Left renal pelvis (tissue), 4 donors: ENCODE results near the gene IPO7. TPM values are rescaled to one million over a fixed set of nuclear protein-coding genes. Genes with fewer than 3 reads are reported as not detected.
A peak's percentile ranks its signal among the peaks of the same experiment; 100 is the strongest.
"Not testable (repeated sequence)": the region's sequence is repeated elsewhere in the genome, so short reads cannot be mapped to it uniquely, and the experiment has no call there.

ENCODE experiments used
- DNase-seq, 4 donors: peaks; one replicate each; pipeline ENCODE4 v3.0.0-alpha.2; 2013; ENCODE audit warnings: low read depth in 4 of 4, low spot score in 3 of 4
- polyA plus RNA-seq, 4 donors: library from polyadenylated mRNA; unstranded; fragments of 120-200 nt; gene quantifications; one replicate each; pipeline ENCODE4 v1.2.1, GENCODE V29; 2013; ENCODE audit not compliant: insufficient read length in 4 of 4

Gene IPO7
- 100 to 1,000 TPM in 3 of 4 donors, 10 to 100 TPM in 1; 84.7 to 127 (median 114) TPM for polyA plus RNA-seq

DNA sequence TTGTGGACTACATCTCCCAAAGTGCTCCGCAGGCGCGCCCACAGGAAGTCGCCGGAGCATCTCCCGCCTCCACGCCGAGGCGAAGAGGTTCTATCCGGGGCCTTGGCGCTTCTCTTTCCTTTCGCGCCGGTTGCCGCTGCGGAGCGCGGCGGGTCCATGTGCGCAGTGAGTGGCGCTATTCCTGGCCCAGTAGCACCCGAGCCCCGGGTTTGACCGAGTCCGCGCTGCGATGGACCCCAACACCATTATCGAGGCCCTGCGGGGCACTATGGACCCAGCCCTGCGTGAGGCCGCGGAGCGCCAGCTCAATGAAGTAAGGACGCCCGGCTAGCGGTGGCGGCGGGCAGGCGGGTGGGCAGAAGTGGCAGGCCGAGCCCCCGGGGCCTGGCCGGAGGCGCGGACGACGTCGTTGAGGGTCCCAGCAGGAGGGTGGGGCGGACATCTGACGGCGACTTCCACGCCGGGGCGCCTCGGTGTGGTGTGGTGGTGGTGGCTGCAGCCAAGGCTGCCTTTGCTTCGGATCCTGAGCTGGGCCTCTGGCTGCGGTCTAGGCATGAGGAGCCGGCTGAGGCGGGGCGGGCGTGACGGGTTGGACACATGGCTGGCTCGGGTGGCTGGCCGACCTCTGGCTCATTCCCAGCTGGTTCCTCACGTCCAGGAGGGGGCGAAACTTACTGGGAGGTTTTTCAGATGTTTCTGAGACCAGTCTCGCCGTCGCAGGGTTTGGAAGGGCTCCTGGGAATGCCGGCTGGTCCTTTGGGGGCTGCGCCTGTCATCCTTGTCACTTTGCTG lies at the start of gene IPO7:
TSS of gene IPO7 (plus strand) at position 118 of the 792 bp plus-strand sequence. CDS start at position 230, 112 bp downstream.
- DNase-seq = peak; percentile 80 to 84 (median 81)

DNA sequence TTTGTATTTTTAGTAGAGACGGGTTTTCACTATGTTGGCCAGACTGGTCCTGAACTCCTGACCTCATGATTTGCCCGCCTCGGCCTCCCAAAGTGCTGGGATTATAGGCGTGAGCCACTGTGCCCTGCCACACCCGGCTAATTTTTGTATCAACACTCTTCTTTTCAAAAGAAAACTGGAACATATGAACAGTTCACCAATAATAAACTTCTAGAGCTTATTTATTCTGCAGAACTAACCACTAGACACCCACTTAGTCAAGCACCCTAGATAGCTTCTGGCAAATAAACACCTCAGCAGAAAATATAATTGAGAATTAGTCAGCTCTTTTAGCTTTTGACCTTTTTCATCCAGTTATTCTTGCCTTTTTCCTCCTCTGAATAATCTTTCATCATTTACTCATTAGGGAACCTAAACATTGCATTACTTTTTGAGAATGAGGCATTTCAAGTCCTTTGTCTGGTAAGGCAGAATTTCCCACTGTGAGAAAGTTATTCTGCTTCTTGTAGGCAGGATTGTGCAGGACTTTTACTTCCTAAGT lies 42.7 kb upstream of the IPO7 start:
- no peak for DNase-seq

DNA sequence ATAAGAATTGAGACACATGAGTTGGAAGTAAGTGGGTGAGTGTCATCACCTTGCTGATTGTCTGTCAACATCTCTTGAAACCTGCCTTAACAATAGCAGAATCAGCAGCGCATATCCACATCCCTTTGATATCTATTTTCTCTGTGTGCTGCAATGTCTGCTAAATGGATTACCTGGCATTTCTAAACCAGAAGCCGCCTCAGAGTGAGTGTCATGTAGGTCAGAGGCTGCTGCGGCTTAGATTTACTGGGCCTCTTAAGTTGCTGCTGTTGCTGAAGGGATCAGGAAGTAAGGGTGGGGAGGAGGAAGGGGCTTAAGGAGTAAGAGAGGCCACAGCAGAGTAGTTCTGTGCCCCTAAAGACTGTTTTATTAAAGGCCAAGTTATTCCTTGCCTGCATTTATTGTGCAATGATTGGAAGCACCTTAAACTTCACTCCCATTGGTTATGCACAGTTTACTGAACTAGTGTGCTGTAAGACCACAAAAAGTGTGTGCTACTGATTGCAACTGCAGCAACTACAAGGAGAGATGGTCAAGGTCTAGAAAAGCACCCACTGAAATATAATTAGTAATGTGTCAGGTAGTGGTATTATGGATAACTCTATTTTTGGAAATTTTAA lies 40.3 kb upstream of the IPO7 start:
- DNase-seq = no peak

DNA sequence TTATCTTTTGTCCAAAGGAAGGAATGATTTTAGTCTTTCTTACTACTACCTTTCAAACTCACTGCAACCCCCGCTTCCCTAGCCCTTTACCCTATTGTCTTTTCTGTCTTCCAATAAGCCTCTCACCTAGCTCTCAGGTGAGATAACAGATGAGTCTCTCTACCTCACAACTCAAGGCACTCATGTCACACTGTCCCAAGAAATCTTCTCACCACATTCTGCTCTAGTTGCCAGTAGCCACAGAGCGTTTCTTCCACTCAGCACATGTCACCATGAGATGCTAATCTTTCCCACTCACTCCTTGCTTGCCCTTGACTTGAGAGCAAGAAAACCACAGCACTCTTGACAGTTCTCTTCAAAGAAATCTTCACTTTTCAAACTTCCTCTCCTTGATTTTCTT lies 37.4 kb upstream of the IPO7 start:
- no peak for DNase-seq

DNA sequence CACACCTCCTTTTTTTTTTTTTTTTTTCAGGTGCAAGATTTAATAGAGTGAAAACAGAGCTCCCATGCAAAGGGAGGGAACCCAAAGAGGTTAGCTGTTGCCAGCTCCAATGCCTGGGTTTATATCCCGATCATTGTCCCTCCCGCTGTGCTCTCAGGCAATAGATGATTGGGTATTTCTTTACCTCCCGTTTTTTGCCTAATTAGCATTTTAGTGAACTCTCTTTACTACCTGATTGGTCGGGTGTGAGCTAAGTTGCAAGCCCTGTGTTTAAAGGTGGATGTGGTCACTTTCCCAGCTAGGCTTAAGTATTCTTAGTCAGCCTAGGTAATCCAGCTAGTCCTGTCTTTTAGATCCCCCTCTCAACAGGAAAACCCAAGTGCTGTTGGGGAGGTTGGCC lies 36.7 kb upstream of the IPO7 start:
- DNase-seq = not testable (repeated sequence)

DNA sequence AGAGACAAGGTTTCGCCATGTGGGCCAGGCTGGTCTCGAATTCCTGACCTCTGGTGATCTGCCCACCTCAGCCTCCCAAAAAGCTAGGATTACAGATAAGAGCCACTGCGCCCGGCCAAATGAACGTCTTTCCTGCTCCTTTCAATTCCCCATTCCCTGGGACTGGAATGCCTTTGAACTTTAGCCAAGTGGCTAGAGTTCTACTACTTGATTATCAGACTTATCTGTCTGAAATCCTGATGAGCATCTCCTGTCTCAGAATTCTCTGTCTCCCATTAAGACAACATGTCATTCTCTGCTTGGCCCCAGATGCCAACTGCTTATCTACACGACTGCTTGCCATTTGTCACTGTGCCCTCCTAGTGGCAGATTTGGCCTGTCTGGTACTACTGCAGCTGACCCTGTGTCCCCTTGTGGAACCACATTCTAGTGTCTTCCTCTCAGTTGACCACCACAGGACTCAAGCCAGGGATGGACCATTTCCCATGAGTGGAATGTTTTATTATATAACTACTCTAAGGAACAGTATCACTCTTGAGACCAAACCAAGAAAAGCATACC lies 33.1 kb upstream of the IPO7 start:
- DNase-seq = no peak

DNA sequence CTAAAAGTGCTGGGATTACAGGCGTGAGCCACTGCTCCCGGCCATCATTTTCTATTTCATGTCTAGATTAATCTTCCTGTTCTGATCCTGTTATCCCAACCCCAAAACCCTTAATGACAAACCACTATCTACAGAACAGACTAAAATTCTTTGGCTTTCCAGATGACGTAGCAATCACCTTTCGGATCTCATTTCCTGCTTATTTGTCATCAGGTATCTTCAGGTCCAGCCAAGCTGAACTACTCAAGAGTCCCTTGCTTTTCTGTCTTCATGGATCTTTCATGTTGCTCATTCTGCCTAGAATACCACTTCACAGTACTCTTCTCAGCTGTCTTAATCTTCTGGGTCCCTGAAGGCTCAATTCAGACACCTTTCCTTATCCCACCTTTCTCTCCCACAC lies 27.4 kb upstream of the IPO7 start:
- DNase-seq = no peak

DNA sequence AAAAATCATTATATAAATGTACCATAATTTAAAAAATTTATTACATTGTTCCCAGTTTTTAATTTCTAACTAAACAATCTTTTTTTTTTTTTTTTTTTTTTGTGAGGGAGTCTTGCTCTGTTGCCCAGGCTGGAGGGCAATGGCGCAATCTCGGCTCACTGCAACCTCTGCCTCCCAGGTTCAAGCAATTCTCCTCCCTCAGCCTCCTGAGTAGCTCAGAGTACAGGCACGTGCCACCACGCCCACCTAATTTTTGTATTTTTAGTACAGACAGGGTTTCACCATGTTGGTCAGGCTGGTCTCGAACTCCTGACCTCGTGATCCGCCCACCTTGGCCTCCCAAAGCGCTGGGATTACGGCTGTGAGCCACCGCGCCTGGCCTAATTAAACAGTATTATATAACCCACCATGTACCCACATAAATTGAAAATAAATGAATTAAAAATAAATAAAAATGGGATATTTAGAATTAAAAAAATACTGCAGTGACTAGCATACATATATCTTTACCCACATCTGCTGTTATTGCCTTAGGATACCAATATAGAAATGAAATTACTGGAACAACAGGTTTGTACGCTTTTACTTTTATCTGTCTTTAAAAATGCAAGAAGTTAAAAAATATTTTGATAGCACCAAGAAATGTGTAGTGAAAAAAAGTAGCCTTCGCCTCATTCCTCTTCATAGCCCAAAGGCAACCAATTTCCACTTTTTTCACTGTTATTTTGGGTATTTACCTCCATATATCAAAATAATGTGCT lies 23.4 kb upstream of the IPO7 start:
- DNase-seq = not testable (repeated sequence)

DNA sequence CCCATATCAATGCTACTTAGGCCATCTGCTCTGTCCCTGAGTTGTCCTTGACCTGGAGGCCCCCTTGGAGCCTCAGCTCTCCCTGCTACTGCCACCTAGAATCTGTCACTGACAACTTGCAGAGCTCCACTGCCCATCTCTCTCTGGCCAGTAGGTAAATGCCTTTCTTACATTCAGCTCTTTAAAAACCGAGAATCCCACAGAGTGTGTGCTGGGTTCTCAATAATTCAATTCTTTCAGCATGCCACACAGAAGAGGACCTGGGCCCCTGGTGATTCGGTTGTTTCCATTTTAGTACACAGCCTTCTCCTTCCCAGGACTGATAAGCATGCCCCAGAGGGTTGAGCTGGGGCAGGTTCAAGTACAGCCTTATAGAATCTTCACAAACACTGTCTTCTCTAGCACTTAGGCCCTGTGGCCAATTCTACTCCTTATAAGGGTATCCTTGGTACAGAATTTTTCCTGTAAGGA lies 22.0 kb upstream of the IPO7 start:
- no peak for DNase-seq

DNA sequence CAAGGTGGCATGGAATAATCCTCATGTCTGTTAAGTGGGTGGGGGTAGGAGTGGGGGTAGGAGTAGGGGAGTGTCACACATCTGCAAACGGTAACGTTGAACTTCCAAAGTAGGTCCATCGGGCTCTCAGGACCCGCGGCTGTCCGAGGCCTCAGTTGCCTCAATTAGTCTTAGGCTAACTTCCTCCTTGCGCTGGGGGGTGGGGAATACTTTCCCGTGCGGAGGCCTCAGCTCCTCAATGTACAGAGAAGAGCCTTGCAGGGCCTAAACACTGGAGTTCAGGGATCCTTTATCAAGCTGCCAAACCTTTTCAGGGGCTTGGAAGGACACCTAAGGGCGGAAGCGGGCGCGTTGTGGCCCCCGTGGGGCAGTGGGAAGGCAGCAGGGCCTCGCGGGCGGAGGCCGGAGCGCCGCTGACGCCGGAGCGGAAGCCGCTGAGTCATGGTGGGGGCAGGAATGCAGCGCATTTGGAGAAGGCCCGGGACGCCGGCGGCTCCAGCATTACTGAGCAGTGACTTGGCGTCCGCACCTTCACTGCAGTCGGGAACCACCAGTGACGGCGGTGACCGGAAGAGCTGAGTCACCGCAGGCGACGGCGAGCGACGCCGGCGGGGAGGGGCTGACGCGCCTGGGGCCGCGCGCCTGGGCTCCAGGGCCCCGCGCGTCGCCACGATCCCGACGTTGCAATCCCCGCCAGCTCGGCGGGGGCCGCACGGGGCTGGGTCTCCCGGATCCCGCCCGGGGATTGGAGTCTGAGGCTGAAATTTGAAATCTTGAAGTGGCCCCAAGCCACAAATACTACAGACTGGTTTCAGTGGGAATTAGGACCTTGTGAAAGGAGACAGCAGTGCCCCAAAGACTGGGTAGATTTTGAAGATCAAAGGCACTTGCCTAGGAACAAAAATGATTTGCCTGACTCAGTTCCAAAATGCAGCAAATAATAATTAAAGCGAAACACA lies 20.2 kb upstream of the IPO7 start:
- peak; percentile 79 to 84 (median 83) for DNase-seq

DNA sequence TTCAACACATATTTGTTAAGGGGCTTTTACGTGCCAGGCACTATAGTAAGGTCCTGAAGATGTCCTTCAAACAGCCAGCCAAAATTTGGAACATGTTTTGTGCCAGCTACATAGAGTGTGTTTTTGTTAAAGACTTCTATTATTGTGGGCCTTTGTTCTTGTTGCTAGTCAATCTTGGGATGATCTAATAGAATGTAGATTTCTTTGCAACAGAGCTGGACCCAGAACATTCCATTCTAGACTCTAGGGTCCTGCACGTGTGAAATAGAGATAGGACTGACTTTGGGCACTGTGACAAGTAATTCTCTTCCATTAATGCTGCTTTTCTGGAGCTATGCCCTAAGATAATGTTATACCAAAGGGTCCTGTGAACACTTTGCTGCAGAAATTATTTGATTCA lies 16.9 kb upstream of the IPO7 start:
- no peak for DNase-seq

DNA sequence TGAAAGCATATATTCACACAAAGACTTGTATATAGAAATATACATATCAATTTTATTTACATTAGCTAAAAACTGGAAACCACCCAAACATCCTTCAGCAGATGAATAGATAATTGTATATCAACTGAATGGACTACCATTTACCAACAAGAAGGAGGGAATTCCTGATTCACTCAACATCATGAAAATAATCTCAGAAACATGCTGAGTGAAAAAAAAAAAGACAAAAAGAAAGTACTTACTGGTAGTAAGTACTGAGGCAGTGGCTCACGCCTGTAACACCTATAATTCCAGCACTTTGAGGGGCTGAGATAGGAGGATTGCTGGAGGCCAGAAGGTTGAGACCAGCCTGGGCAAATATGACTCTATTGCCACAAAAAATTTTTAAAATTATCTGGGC lies 7.4 kb upstream of the IPO7 start:
- no peak for DNase-seq

DNA sequence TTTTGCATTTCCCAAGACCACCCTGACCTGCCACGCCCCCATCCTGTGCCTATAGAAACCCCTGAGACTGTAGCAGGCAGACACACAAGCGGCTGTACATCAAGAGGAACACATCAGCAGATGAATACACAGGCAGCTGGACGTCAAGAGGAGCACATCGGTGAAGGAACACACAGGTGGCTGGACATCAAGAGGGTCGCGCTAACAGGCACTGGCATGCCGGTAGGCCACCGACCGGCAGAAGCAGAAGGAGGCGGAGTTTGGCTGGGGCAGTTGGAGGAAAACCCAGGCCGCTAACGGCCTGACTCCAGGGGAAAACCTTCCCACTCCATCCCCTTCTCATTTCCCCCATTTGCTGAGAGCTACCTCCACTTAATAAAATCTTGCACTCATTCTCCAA lies 5.4 kb upstream of the IPO7 start:
- DNase-seq = no peak

DNA sequence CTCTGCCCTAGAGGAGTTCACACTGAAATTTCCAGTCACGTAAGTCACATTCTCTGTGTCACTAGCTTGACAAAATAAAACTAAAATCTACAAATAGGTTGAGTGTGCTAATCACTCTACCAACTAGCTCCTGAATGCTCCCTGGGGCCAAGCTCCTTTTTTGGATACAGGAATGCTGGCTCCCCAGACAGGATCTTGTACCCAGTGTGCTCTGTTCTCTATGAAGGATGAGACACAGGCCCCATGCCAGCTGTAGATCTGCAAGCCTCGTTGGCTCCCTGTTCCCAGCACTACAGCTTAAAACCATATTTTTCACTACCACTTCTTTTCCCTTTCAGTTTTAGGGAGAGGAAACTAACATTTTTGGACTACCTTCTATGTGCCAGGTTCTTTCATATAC lies 3.7 kb upstream of the IPO7 start:
- no peak for DNase-seq

DNA sequence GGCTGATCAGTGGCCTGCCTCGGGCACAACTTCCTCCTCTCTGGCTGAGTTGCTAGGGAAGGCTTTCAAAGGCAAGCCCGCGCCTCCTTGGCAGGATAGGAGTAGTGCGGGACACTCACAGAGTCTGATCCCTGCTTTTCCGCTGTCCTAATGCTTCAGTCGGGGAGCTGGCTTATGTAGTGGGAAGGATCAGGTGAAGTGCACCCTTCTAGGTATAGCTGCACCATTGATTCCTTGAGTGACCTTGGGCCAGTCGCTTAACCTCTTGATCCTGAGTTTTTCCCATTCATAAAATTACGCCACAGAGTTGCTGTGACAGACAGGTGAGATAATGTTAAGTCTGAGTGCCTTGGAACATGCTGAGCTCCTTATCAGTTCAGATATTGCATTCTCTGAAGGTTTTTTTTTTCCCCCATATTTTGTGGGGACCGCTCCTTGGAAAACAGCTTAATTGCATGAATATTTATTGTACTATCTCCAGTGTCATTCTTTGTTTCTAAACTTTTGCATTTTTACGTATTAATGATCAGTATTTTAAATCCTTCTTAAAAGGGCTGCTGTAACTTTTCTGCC lies 961 bp downstream of the IPO7 start:
- no peak for DNase-seq

DNA sequence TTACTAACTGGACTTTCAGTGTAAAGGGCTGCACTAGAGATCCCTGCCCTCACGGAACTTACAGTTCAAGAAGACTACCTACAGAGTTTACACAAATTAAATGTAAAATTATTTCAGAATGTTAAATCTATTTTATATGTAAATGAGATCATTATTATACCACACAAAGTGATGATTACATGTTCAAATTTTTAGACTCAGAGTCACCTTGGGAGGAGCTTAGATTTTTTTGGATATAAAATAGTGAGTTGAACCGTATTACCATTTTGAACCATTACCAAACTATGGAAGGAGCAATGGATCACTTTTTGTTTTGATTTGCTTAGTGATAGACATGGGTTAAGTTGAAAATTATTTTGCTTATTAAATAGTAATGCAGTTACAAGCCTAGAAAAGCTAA lies 1.6 kb downstream of the IPO7 start:
- DNase-seq = no peak

DNA sequence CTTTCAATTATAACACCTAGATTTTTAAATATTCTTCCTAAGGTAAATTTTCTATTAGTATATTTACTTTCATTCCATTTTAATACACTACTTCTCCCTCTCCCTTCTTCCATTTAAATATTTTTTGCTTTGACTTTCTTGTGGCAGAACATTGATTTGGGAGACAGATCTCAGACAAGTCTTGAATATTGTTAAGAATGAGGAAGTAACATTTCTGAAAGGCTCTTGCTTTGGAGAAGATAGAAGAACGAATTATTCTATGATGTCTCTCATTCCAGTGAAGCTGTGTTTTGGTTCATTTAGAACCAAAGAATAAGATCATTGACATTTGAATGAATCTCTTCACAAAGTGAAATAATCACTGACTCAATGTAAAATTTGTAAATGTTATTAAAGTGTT lies 2.4 kb downstream of the IPO7 start:
- DNase-seq = no peak

DNA sequence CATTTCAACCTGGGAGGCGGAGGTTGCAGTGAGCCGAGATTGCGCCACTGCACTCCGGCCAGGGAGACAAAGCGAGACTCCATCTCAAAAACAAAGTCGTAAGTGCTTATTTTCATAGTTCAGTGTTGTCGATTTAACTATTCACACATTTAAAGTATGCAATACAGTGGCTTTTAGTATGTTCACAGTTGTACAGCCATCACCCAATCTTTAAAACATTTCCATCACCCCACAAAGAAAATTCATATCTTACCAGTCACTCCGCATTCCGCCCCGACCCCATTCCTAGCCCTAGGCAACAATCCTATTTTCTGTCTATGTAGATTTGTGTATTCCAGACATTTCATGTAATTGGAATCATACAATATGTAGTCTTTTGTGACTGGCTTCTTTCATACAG lies 11.9 kb downstream of the IPO7 start:
- no peak for DNase-seq

DNA sequence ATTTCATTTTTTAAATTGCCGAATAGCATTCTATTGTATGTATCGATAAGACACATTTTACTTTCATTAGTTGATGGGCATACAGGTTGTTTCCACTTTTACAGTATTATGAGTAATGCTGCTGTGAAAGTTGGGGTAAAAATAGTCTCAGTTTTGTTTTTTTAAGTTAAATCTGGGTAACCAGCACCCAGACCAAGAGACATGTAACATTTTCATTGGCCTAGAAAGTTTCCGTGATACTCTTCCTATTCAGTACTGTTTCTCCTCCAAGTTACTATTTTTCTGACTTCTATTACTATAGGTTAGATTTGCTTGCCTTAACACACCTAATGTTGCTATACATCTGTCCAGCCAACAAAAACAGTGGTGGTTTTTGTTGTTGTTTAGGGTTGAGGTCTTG lies 12.3 kb downstream of the IPO7 start:
- DNase-seq = no peak
